Astrocyte (in vitro differentiated cells and primary cell): ENCODE data around the gene IL20. TPM values are rescaled to one million over a fixed set of nuclear protein-coding genes. Genes with fewer than 3 reads are reported as not detected.

ENCODE experiments used
- DNase-seq: peaks from one replicate; pipeline ENCODE4 v3.0.0-alpha.2; 2010; ENCODE audit warnings: low read depth
- FAIRE-seq: peaks from 2 replicates; lab custom pipeline; 2011; peaks lifted over from hg19 to GRCh38; lab: Jason Lieb, UNC
- H2AFZ ChIP-seq: 2 replicates; pipeline ENCODE4 v1.6.0; 2012; ENCODE audit warnings: low read depth, low read length, inconsistent platforms
- H3K27ac ChIP-seq: 2 replicates; pipeline ENCODE4 v1.5.1; 2011; ENCODE audit warnings: low read depth, low read length, inconsistent platforms
- H3K27me3 ChIP-seq: 2 replicates; pipeline ENCODE4 v1.6.0; 2011; ENCODE audit warnings: low read length, inconsistent platforms; ENCODE audit not compliant: insufficient read depth
- H3K36me3 ChIP-seq: 2 replicates; pipeline ENCODE4 v1.5.1; 2011; ENCODE audit warnings: low read length, inconsistent platforms; ENCODE audit not compliant: insufficient read depth
- H3K4me1 ChIP-seq: 2 replicates; pipeline ENCODE4 v1.5.1; 2011; ENCODE audit warnings: low read length, inconsistent platforms; ENCODE audit not compliant: insufficient read depth
- H3K4me2 ChIP-seq: 2 replicates; pipeline ENCODE4 v1.6.0; 2012; ENCODE audit warnings: low read length, inconsistent platforms
- H3K4me3 ChIP-seq: 2 replicates; pipeline ENCODE4 v1.5.1; 2011; ENCODE audit warnings: low read depth, mild to moderate bottlenecking, low read length, inconsistent platforms; ENCODE audit not compliant: insufficient read depth
- H3K79me2 ChIP-seq: 2 replicates; pipeline ENCODE4 v1.6.0; 2012; ENCODE audit warnings: mild to moderate bottlenecking, low read length, inconsistent platforms; ENCODE audit not compliant: insufficient read depth
- H3K9ac ChIP-seq: 2 replicates; pipeline ENCODE4 v1.6.0; 2012; ENCODE audit warnings: mild to moderate bottlenecking, low read length, inconsistent platforms
- H3K9me3 ChIP-seq: 2 replicates; pipeline ENCODE4 v1.5.1; 2012; ENCODE audit warnings: low read depth, mild to moderate bottlenecking, low read length, inconsistent platforms; ENCODE audit not compliant: insufficient read depth
- H4K20me1 ChIP-seq: 2 replicates; pipeline ENCODE4 v1.6.0; 2012; ENCODE audit warnings: low read length, inconsistent platforms; ENCODE audit not compliant: insufficient read depth
- H3K27ac Mint-ChIP-seq: one replicate; pipeline ENCODE4 v1.8.0; 2021; ENCODE audit warnings: mild to moderate bottlenecking, mixed read lengths; ENCODE audit not compliant: unreplicated experiment
- H3K27me3 Mint-ChIP-seq: one replicate; pipeline ENCODE4 v1.8.0; 2021; ENCODE audit warnings: low read depth, mixed read lengths; ENCODE audit not compliant: unreplicated experiment
- H3K36me3 Mint-ChIP-seq: one replicate; pipeline ENCODE4 v1.8.0; 2021; ENCODE audit warnings: low read depth, mixed read lengths; ENCODE audit not compliant: unreplicated experiment
- H3K4me1 Mint-ChIP-seq: one replicate; pipeline ENCODE4 v1.8.0; 2021; ENCODE audit warnings: low read depth, mixed read lengths; ENCODE audit not compliant: unreplicated experiment
- H3K4me3 Mint-ChIP-seq: one replicate; pipeline ENCODE4 v1.8.0; 2021; ENCODE audit warnings: mild to moderate bottlenecking, moderate library complexity, mixed read lengths; ENCODE audit not compliant: unreplicated experiment
- H3K9me3 Mint-ChIP-seq: one replicate; pipeline ENCODE4 v1.8.0; 2021; ENCODE audit warnings: mild to moderate bottlenecking, mixed read lengths; ENCODE audit not compliant: unreplicated experiment
- CTCF ChIP-seq: IDR thresholded peaks from 2 replicates; pipeline ENCODE4 v1.5.1; 2011; ENCODE audit warnings: low read depth, mild to moderate bottlenecking, inconsistent platforms, low read length, moderate library complexity; ENCODE audit not compliant: insufficient read depth
- EZH2 ChIP-seq: IDR thresholded peaks from 2 replicates; pipeline ENCODE4 v1.6.1; 2012; ENCODE audit warnings: mild to moderate bottlenecking, low read length, inconsistent platforms; ENCODE audit not compliant: insufficient read depth
- total RNA-seq: library from RNA; stranded (reverse); gene quantifications from 2 replicates; pipeline ENCODE4 v1.2.1, GENCODE V29; 2021

The IL20 gene
- total RNA-seq, 1 donor from 2014 or later, result not detected

GRCh38 chr1:206880314-206880713 is 14.9 kb downstream of the IL20 start:
- no peaks in the 10 kb centered on the region for H3K4me1 Mint-ChIP-seq
- no peaks in the 10 kb centered on the region for H3K79me2 ChIP-seq
- peaks cover 7% of the 10 kb centered on the region for H3K9me3 Mint-ChIP-seq
- DNase-seq (no peak), FAIRE-seq (no peak)
- H3K36me3 ChIP-seq, result no peaks in the 10 kb centered on the region
- no peaks in the 10 kb centered on the region for H4K20me1 ChIP-seq
- no peak overlapping the region for H3K4me2 ChIP-seq
- H3K27me3 Mint-ChIP-seq, result peaks cover 12% of the 10 kb centered on the region
- no peaks in the 10 kb centered on the region for H3K4me1 ChIP-seq
- no peaks in the 10 kb centered on the region for H3K9me3 ChIP-seq
- H3K4me3 ChIP-seq, result no peak overlapping the region
- H3K9ac ChIP-seq, result no peak overlapping the region
- no peaks in the 10 kb centered on the region for H3K36me3 Mint-ChIP-seq
- H3K27me3 ChIP-seq, result peaks cover 3% of the 10 kb centered on the region
- H2AFZ ChIP-seq, result no peak overlapping the region
- H3K27ac Mint-ChIP-seq, result no peak overlapping the region
- no peak overlapping the region for H3K4me3 Mint-ChIP-seq
- H3K27ac ChIP-seq, result no peak overlapping the region
- TF ChIP-seq EZH2 (no peak), CTCF (no peak)

GRCh38 chr1:206882555-206882954 is 17.1 kb downstream of the IL20 start:
- H3K9me3 Mint-ChIP-seq, result peaks cover 7% of the 10 kb centered on the region
- FAIRE-seq (no peak), DNase-seq (no peak)
- Histone ChIP-seq H3K9me3 (no peaks in the 10 kb centered on the region), H3K36me3 (no peaks in the 10 kb centered on the region), H3K4me3 (no peak overlapping the region), H3K9ac (no peak overlapping the region), H3K79me2 (no peaks in the 10 kb centered on the region), H3K4me2 (no peak overlapping the region), H4K20me1 (no peaks in the 10 kb centered on the region), H3K27ac (no peak overlapping the region), H3K27me3 (peaks cover 5% of the 10 kb centered on the region), H3K4me1 (no peaks in the 10 kb centered on the region), H2AFZ (no peak overlapping the region)
- H3K36me3 Mint-ChIP-seq, result no peaks in the 10 kb centered on the region
- H3K27me3 Mint-ChIP-seq, result peaks cover 16% of the 10 kb centered on the region
- H3K4me3 Mint-ChIP-seq, result no peak overlapping the region
- no peak overlapping the region for H3K27ac Mint-ChIP-seq
- peaks cover 3% of the 10 kb centered on the region for H3K4me1 Mint-ChIP-seq
- peak; percentile 8 for TF ChIP-seq CTCF
- no peak for TF ChIP-seq EZH2

- TF ChIP-seq EZH2 (no peak), CTCF (no peak)
- peaks cover 5% of the 10 kb centered on the region for H3K27me3 ChIP-seq
- H3K27ac ChIP-seq, result no peak overlapping the region
- FAIRE-seq (no peak), DNase-seq (no peak)
- no peaks in the 10 kb centered on the region for H4K20me1 ChIP-seq
- H3K27me3 Mint-ChIP-seq, result peaks cover 16% of the 10 kb centered on the region
- H3K27ac Mint-ChIP-seq, result no peak overlapping the region
- H3K9ac ChIP-seq, result no peak overlapping the region
- H3K9me3 Mint-ChIP-seq, result peaks cover 5% of the 10 kb centered on the region
- no peak overlapping the region for H3K4me3 ChIP-seq
- H3K4me3 Mint-ChIP-seq, result no peak overlapping the region
- H3K36me3 ChIP-seq, result no peaks in the 10 kb centered on the region
- H3K4me1 ChIP-seq, result no peaks in the 10 kb centered on the region
- H3K79me2 ChIP-seq, result no peaks in the 10 kb centered on the region
- no peak overlapping the region for H2AFZ ChIP-seq
- peaks cover 5% of the 10 kb centered on the region for H3K4me1 Mint-ChIP-seq
- H3K4me2 ChIP-seq, result no peak overlapping the region
- H3K9me3 ChIP-seq, result no peaks in the 10 kb centered on the region
- H3K36me3 Mint-ChIP-seq, result no peaks in the 10 kb centered on the region
Observed at GRCh38 chr1:206883160-206883559, 17.7 kb downstream of the IL20 start.
